Nasal cavity respiratory epithelium epithelial cell of viscerocranial mucosa (primary cell): ENCODE data around the gene STARD4. TPM values are rescaled to one million over a fixed set of nuclear protein-coding genes. Genes with fewer than 3 reads are reported as not detected.

Experiments used
- total RNA-seq: library from RNA; depleted of rRNA; stranded (reverse); fragments of >200 nt; gene quantifications from 2 replicates; pipeline ENCODE4 v1.2.3, GENCODE V29; 2014

Gene STARD4, protein sequence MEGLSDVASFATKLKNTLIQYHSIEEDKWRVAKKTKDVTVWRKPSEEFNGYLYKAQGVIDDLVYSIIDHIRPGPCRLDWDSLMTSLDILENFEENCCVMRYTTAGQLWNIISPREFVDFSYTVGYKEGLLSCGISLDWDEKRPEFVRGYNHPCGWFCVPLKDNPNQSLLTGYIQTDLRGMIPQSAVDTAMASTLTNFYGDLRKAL
- total RNA-seq = 76.0 and 83.4 TPM in 2 replicates

DNA sequence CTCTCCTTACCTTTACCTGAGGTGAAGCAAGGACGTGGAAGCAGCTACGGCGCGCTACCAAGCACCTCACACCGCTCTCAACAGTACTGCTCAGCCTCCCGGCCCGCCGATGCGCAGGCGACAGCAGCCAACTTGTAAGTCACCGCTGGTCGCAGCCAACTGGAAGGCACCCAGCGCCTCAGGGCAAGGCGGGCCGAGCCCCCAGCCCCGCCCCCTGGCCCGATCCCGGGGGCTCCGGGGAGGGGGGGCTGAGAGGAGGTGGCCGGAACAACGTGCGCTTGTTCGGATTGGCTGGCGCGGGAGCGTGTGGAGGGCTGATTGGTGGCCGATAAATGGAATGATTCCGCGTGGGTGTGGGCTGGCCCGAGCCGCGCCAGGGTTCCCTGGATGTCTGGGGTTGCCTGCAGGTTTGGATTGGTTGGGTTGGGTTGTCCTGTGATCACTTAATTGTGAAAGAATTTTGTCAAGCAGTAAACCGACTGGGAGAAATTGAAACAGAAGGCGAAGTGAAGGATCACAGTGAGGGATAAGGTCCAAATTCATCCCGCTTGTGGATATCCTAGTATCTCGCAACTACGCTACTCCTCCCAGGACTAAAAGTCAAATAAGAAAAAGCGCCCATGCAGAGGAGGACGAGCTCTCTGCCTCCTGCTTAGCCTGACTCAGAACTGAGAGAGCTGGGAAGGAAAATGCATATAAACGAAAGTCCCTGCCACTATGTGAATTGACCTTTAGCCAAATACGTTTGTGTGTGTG is at the start of gene STARD4:
STARD4 (minus strand) TSS at position 161 of the 756 bp plus-strand sequence. CDS start 5,102 bp downstream, outside the sequence.

Other genes starting within 250 kb of the STARD4 start
- 0.68 and 22.9 TPM in 2 replicates for gene NREP, start 244.7 kb upstream of the STARD4 start, total RNA-seq